Fibroblast of lung (primary cell): Measurements from ENCODE around the gene APBB2.

Experiments used
- CTCF ChIP-seq, 2 donors: IDR thresholded peaks in 1 of 2; conservative IDR thresholded peaks in 1 of 2; 1 replicate in 1 of 2; 2 replicates in 1 of 2; pipeline ENCODE4 v1.5.1; 2011 to 2012; ENCODE audit warnings: low read length in 2 of 2, control low read depth in 1 of 2, inconsistent platforms in 1 of 2, low read depth in 1 of 2, mild to moderate bottlenecking in 1 of 2
- EZH2 ChIP-seq: IDR thresholded peaks from 2 replicates; pipeline ENCODE4 v1.5.1; 2012; ENCODE audit warnings: low read length, control low read depth, mild to moderate bottlenecking; ENCODE audit errors: missing control alignments

DNA sequence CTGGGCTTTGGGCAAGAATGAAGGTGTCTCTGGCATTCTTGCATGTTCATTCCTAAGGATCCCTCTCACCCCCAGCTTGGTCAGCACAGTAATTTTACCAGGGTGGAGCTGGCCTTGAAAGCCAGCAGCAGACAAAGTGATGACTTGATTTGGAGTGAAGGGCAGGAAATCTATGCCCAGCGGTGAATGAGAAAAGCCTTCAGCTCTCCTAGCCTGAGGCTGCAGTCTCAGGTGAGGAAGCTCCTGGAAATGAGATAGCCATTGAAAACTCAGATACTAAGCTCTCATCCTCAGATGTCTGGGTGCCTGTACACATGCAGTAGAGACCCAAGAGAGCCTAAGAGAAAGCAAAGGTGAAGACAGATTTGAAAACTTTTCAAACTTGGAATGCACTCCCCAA, 31.6 kb upstream of the APBB2 start:
- TF ChIP-seq CTCF (conservative IDR thresholded peaks at IDR 0.05 in 1 of 2, IDR thresholded peaks at IDR 0.05 in 1 of 2; ENCODE audit: low read depth in 1 of 2, low read length in 2 of 2) (no peak), EZH2 (no peak)
